Measurements from ENCODE around the gene SLC35B2.

DNA sequence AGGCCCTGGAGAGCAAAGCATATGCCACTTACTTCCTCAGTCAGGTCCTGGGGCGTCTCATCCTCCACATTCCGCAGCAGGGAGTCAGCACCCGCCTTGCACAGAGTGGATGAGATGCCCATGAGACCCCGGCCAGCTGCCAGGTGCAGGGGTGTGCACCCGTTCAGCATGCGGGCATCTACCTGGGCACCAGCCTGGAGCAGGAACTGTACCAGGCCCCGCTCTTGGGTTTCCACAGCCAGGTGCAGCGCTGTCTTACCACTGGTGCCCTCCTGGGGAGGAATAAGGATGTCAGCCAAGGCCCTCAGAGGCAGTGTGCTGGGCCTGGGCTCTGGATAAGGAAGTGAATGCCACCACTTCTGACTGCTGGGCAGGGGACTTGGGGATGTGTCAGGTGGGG lies 2.7 kb upstream of the SLC35B2 start:
- TF ChIP-seq, protein P1, sequence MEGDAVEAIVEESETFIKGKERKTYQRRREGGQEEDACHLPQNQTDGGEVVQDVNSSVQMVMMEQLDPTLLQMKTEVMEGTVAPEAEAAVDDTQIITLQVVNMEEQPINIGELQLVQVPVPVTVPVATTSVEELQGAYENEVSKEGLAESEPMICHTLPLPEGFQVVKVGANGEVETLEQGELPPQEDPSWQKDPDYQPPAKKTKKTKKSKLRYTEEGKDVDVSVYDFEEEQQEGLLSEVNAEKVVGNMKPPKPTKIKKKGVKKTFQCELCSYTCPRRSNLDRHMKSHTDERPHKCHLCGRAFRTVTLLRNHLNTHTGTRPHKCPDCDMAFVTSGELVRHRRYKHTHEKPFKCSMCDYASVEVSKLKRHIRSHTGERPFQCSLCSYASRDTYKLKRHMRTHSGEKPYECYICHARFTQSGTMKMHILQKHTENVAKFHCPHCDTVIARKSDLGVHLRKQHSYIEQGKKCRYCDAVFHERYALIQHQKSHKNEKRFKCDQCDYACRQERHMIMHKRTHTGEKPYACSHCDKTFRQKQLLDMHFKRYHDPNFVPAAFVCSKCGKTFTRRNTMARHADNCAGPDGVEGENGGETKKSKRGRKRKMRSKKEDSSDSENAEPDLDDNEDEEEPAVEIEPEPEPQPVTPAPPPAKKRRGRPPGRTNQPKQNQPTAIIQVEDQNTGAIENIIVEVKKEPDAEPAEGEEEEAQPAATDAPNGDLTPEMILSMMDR (IDR thresholded peaks at IDR 0.05): no peak
- TF ChIP-seq POLR2A (IDR thresholded peaks at IDR 0.05): no peak

Data from body of pancreas (tissue), 4 donors.